Measurements from ENCODE around the gene CAMTA1.

CAMTA1 gene

DNA sequence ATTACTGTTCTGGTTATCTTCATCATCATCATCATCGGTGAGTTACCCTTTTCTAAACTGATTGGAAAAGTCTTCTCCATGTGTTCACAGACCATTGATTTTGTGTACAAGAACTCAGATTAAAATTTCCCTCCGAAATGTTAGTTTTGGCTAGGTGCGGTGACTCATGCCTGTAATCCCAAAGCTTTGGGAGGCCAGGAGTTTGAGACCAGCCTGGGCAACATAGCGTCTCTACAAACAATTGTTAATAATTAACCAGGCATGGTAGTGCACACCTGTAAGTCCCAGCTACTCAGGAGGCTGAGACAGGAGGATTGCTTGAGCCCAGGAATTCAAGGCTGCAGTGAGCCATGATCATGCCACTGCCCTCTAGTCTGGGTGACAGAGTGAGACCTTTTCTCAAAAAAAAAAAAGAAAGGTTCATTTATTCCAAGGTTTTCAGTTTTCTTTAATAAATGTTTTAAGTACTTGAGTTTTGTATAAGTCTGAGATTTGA, 992.9 kb downstream of the CAMTA1 start:
- DNase-seq (ENCODE audit: low read depth), result no peak
- no peak overlapping the region for H3K4me3 ChIP-seq (ENCODE audit: low read depth, low read length)
- TF ChIP-seq, protein P1, sequence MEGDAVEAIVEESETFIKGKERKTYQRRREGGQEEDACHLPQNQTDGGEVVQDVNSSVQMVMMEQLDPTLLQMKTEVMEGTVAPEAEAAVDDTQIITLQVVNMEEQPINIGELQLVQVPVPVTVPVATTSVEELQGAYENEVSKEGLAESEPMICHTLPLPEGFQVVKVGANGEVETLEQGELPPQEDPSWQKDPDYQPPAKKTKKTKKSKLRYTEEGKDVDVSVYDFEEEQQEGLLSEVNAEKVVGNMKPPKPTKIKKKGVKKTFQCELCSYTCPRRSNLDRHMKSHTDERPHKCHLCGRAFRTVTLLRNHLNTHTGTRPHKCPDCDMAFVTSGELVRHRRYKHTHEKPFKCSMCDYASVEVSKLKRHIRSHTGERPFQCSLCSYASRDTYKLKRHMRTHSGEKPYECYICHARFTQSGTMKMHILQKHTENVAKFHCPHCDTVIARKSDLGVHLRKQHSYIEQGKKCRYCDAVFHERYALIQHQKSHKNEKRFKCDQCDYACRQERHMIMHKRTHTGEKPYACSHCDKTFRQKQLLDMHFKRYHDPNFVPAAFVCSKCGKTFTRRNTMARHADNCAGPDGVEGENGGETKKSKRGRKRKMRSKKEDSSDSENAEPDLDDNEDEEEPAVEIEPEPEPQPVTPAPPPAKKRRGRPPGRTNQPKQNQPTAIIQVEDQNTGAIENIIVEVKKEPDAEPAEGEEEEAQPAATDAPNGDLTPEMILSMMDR (IDR thresholded peaks at IDR 0.05; ENCODE audit: low read depth, low read length, missing control alignments), result no peak

DNA sequence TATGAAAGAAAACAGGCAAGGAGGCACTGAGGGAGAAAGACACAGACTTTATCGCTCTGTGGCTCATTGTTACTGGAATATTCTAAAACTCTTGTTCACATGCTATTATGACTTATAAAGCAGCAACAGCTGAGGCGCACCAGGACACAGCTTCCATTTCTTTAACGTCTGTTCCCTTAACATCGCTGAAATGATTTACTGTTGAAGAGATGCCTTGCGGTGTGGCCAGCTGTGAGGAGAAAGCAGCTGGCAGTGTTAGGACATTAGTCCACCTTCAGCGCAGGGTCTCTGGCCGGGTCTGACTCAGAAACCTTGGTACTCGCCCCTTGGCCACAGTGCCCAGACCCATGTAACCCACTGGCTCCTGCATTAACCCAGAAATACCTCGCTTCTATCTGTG, 995.7 kb downstream of the CAMTA1 start:
- no peak overlapping the region for H3K4me3 ChIP-seq (ENCODE audit: low read depth, low read length)
- no peak for DNase-seq (ENCODE audit: low read depth)
- TF ChIP-seq, protein P1 (IDR thresholded peaks at IDR 0.05; ENCODE audit: low read depth, low read length, missing control alignments), result no peak

DNA sequence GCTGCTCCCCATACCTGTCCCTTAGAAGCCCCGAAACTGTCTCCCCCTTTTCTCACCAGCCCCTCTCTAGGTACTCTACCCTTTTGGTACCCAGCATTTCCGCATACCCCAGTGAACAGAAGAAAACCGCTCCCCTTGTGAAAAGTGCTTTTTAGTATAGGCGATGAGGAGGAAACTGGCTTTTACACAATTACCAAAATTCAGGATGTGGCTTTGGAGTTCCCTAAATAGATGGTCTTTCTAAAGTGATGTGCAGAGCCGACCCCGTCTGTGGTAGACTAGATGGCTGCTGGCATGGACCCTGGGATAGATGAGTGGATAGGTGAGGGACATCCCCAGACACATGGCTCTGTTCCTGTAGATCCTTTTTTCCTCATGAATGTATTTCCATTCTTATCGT, 996.2 kb downstream of the CAMTA1 start:
- H3K4me3 ChIP-seq (ENCODE audit: low read depth, low read length), result no peak overlapping the region
- DNase-seq (ENCODE audit: low read depth), result no peak
- TF ChIP-seq, protein P1 (IDR thresholded peaks at IDR 0.05; ENCODE audit: low read depth, low read length, missing control alignments), result no peak

DNA sequence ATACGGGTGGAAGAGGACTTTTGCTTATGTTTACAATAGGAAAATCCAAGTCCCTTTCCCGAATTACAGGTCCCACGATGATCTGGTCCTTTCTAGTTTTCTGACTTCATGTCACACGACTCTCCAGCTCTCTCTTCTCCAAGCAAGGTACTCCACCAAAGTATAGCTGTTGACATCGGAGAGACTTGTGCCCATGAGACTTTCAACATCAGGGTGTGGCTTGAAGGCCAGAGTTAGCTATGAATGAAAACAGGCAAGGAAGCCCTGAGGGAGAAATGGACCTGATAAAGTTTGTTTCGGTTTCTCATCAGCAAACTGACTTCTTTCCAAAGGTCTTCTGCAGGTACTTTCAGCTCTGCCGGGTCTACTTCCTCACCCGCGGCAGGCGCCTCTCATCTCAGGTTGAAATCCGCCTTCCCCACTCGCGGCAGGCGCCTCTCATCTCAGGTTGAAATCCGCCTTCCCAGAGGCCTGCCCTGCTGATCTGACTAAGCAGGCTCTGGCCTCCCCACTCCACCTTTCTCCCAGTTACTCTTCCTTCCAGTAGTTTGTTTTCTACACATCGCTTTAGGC, 996.8 kb downstream of the CAMTA1 start:
- DNase-seq (ENCODE audit: low read depth), result no peak
- TF ChIP-seq, protein P1 (IDR thresholded peaks at IDR 0.05; ENCODE audit: low read depth, low read length, missing control alignments), result no peak
- no peak overlapping the region for H3K4me3 ChIP-seq (ENCODE audit: low read depth, low read length)

DNA sequence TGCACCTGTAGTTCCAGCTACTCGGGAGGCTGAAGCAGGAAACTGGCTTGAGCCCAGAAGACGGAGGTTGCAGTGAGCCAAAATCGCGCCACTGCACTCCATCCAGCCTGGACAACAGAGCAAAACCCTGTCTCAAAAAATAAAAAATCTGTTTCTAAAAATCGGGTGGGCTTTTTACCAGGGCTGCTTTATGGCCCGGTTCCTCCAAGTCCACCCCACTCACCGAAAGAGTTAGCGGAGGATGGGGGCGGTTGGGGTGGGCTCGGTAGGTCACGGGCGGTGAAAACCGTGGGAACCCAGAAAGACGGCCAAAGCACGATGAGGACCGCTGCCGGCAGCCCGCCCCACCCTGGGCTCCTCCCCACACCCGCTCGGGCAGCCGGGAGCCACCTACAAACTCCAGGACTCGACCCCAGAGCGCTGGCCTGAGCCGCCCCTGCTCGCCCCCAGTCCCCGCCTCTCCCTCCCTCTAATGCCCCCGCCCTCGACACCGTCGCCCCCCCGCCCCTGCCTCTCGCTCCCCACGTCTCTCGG, 998.0 kb downstream of the CAMTA1 start:
- TF ChIP-seq, protein P1 (IDR thresholded peaks at IDR 0.05; ENCODE audit: low read depth, low read length, missing control alignments), result no peak
- H3K4me3 ChIP-seq (ENCODE audit: low read depth, low read length), result peak overlapping the region; percentile 61
- no peak for DNase-seq (ENCODE audit: low read depth)

DNA sequence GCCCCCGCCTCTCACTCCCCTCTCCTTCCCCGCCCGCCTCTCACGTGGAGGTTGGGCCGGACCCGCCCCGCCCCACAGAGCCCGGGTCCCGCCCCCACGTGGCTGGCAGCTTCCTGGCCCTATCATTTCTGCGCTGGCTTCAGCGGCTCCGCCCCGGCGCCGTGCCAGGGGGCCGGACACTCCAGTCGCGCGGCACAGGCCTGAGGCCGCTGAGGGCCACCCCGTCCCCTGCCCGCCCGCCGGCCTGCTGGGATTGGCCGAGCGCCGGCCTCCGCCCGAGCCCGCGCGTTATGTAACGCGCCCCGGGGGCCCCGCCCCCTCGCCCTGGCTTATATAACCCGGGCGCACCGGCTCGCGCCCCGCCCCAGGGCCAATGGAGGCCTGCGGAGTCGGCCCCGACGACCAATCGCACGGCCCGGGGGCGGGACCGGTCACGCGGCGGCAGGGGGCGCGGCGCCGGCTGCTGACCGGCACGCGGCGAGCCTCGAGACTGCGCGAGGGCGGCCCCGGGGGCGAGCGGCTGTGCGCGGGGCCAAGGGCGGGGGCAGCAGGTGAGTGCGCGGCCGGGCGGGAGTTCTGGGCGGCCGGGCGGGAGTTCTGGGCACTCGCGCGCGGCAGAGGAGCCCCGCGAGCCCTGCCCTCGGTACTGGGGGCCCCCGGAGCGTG, 998.7 kb downstream of the CAMTA1 start, which contains the start of gene PER3:
PER3 (plus strand) TSS at position 466 of the 666 bp plus-strand sequence. CDS start 587 bp downstream, outside the sequence.
- peak; percentile 55 for DNase-seq (ENCODE audit: low read depth)
- TF ChIP-seq, protein P1 (IDR thresholded peaks at IDR 0.05; ENCODE audit: low read depth, low read length, missing control alignments), result no peak
- peak within 1 kb of the TSS; percentile 61 for H3K4me3 ChIP-seq (ENCODE audit: low read depth, low read length)

Data from GM12864 (cell line).